Thyroid gland (tissue), 4 donors: ENCODE results near the gene MOV10. TPM values are rescaled to one million over a fixed set of nuclear protein-coding genes. Genes with fewer than 3 reads are reported as not detected.
A peak's percentile ranks its signal among the peaks of the same experiment; 100 is the strongest.

Source experiments
- DNase-seq, 2 donors: peaks; one replicate each; pipeline ENCODE4 v3.0.0-alpha.2; 2019
- H3K27ac ChIP-seq, 3 donors: fragments of 200-600 bp; sonication (generic); 1 replicate in 2 of 3; 2 replicates in 1 of 3; pipeline ENCODE4 v1.5.1; 2016 to 2019; ENCODE audit warnings: mild to moderate bottlenecking in 1 of 3, moderate library complexity in 1 of 3
- H3K27me3 ChIP-seq: fragments of 200-600 bp; sonication (generic); one replicate; pipeline ENCODE4 v1.5.1; 2019
- H3K36me3 ChIP-seq, 2 donors: fragments of 200-600 bp; sonication (generic); one replicate each; pipeline ENCODE4 v1.5.1; 2016 to 2019
- H3K4me1 ChIP-seq, 2 donors: fragments of 200-600 bp; sonication (generic); one replicate each; pipeline ENCODE4 v1.5.1; 2017 to 2019
- H3K4me3 ChIP-seq, 3 donors: fragments of 200-600 bp; sonication (generic); replicated peaks in 1 of 3; 1 replicate in 2 of 3; 2 replicates in 1 of 3; pipeline ENCODE4 v1.5.1; 2016; ENCODE audit warnings: mild to moderate bottlenecking in 1 of 3
- H3K9me3 ChIP-seq: fragments of 200-600 bp; sonication (generic); one replicate; pipeline ENCODE4 v1.5.1; 2017
- CTCF ChIP-seq, 6 experiments: fragments of 200-600 bp in 3 of 6; fragments of 450-650 bp in 3 of 6; sonication (generic) in 3 of 6; IDR thresholded peaks; one replicate each; pipeline ENCODE4 v1.5.1; 2016 to 2019; ENCODE audit warnings: antibody characterized with exemption in 6 of 6, mild to moderate bottlenecking in 2 of 6, inconsistent platforms in 1 of 6, moderate library complexity in 1 of 6
- POLR2A ChIP-seq, 2 donors: fragments of 450-650 bp; IDR thresholded peaks; one replicate each; pipeline ENCODE4 v1.6.1; 2017; ENCODE audit warnings: antibody characterized with exemption in 2 of 2, mild to moderate bottlenecking in 2 of 2, moderate library complexity in 1 of 2
- WGBS, 2 donors: methylation state at CpG; one replicate each; pipeline ENCODE4 v1.1.5; 2017; 5-methylcytosine and 5-hydroxymethylcytosine counted together
- intact Hi-C: fragments of 100-400 bp; cut with DNase I; formaldehyde crosslinking; loops from one replicate; pipeline ENCODE4 v1.15.1; 2023
- total RNA-seq, 4 donors: library from RNA; depleted of rRNA; stranded (reverse); fragments of >200 nt; gene quantifications; one replicate each; pipeline ENCODE4 v1.2.3, GENCODE V29; 2016

Gene MOV10
- total RNA-seq, 4 donors from 2014 or later = 20.2 to 27.7 (median 27.5) TPM

GRCh38 chr1:112673592-112674439, 643 bp upstream of the MOV10 start:
- H3K27me3 ChIP-seq = no peaks in the 10 kb centered on the region
- intact Hi-C loops = no loop called here
- peaks cover 13 to 17% of the 10 kb centered on the region in 2 donors for H3K36me3 ChIP-seq
- H3K27ac ChIP-seq = peak overlapping the region; percentile 79 to 92 (median 89)
- 6 to 7% methylated on average over 18 of the region's 18 CpGs for WGBS, 2 donors
- DNase-seq = peak; percentile 26 to 29
- TF ChIP-seq CTCF (IDR thresholded peaks at IDR 0.05) (peak in 4 of 6 experiments; percentile 28 to 48 (median 43)), POLR2A (IDR thresholded peaks at IDR 0.05) (no peak)
- peaks cover 4 to 15% of the 10 kb centered on the region in 2 donors for H3K4me1 ChIP-seq
- H3K9me3 ChIP-seq = no peaks in the 10 kb centered on the region
- H3K4me3 ChIP-seq = peak overlapping the region; percentile 70 to 81 (median 80)

- intact Hi-C loops = no loop called here
- Histone ChIP-seq H3K4me3 (peak overlapping the region; percentile 70 to 81 (median 80)), H3K27me3 (no peaks in the 10 kb centered on the region), H3K4me1 (peaks cover 4 to 15% of the 10 kb centered on the region in 2 donors), H3K27ac (peak overlapping the region; percentile 79 to 92 (median 89)), H3K9me3 (no peaks in the 10 kb centered on the region), H3K36me3 (peaks cover 4 to 6% of the 10 kb centered on the region in 2 donors)
- peak; percentile 62 for DNase-seq
- TF ChIP-seq POLR2A (IDR thresholded peaks at IDR 0.05) = peak in 1 of 2 donors; percentile 32
- peak in 2 of 6 experiments; percentile 23 to 29 for TF ChIP-seq CTCF (IDR thresholded peaks at IDR 0.05)
- 0 to 13% methylated on average over 2 to 26 of the region's 68 CpGs for WGBS, 2 donors
These were observed 698 bp downstream of the MOV10 start for GRCh38 chr1:112674986-112675727.

GRCh38 chr1:112675728-112676381, 1.4 kb downstream of the MOV10 start:
- no peak for DNase-seq
- Histone ChIP-seq H3K36me3 (peaks cover 0 to 3% of the 10 kb centered on the region in 2 donors), H3K27me3 (no peaks in the 10 kb centered on the region), H3K27ac (peak overlapping the region; percentile 79 to 92 (median 89)), H3K9me3 (no peaks in the 10 kb centered on the region), H3K4me1 (peaks cover 4 to 15% of the 10 kb centered on the region in 2 donors), H3K4me3 (peak overlapping the region; percentile 70 to 81 (median 80))
- TF ChIP-seq CTCF (IDR thresholded peaks at IDR 0.05) (no peak), POLR2A (IDR thresholded peaks at IDR 0.05) (no peak)
- intact Hi-C loops = no loop called here
- WGBS, 2 donors = 52 to 60% methylated on average over 7 of the region's 7 CpGs

GRCh38 chr1:112676543-112676942, 2.1 kb downstream of the MOV10 start:
- DNase-seq = no peak
- no peaks in the 10 kb centered on the region for H3K9me3 ChIP-seq
- H3K4me1 ChIP-seq = peaks cover 4 to 15% of the 10 kb centered on the region in 2 donors
- H3K36me3 ChIP-seq = peaks cover 0 to 1% of the 10 kb centered on the region in 2 donors
- no peaks in the 10 kb centered on the region for H3K27me3 ChIP-seq
- no peak for TF ChIP-seq POLR2A (IDR thresholded peaks at IDR 0.05)
- no peak for TF ChIP-seq CTCF (IDR thresholded peaks at IDR 0.05)
- no peak overlapping the region for H3K4me3 ChIP-seq
- H3K27ac ChIP-seq = no peak overlapping the region
- 90 to 92% methylated on average over 3 of the region's 3 CpGs for WGBS, 2 donors
- intact Hi-C loops = no loop called here
